Mesenchymal stem cell (in vitro differentiated cells and primary cell): ENCODE measurements around the gene ASF1A.

ENCODE experiments used
- DNase-seq: peaks from one replicate; pipeline ENCODE4 v3.0.0-alpha.2; 2013
- H2AFZ ChIP-seq: one replicate; pipeline ENCODE4 v1.6.1; 2013; ENCODE audit warnings: low read depth, mild to moderate bottlenecking, control low read depth, inconsistent platforms, low read length, moderate library complexity
- H2AK5ac ChIP-seq: 2 replicates; pipeline ENCODE4 v1.6.1; 2013; ENCODE audit warnings: low read length, moderate library complexity, mild to moderate bottlenecking, inconsistent platforms; ENCODE audit not compliant: severe bottlenecking
- H2BK120ac ChIP-seq: one replicate; pipeline ENCODE4 v1.6.1; 2013; ENCODE audit warnings: low read depth, mild to moderate bottlenecking, inconsistent platforms, low read length, moderate library complexity
- H2BK12ac ChIP-seq, 2 experiments: one replicate each; pipeline ENCODE4 v1.6.1; 2013; ENCODE audit warnings: inconsistent platforms in 2 of 2, low read length in 2 of 2, mild to moderate bottlenecking in 2 of 2, moderate library complexity in 2 of 2, control low read depth in 1 of 2
- H2BK15ac ChIP-seq: one replicate; pipeline ENCODE4 v1.6.1; 2013; ENCODE audit warnings: mild to moderate bottlenecking, low read depth, inconsistent platforms; ENCODE audit not compliant: poor library complexity, severe bottlenecking
- H2BK5ac ChIP-seq: 2 replicates; pipeline ENCODE4 v1.6.1; 2013; ENCODE audit warnings: low read depth, mild to moderate bottlenecking, low read length, control low read depth, inconsistent platforms; ENCODE audit not compliant: poor library complexity, severe bottlenecking
- H3K14ac ChIP-seq, 2 experiments: one replicate each; pipeline ENCODE4 v1.6.1; 2013; ENCODE audit warnings: inconsistent platforms in 2 of 2, low read length in 2 of 2, control low read depth in 1 of 2, mild to moderate bottlenecking in 1 of 2, moderate library complexity in 1 of 2
- H3K18ac ChIP-seq, 2 experiments: one replicate each; pipeline ENCODE4 v1.6.1; 2013; ENCODE audit warnings: inconsistent platforms in 2 of 2, low read length in 2 of 2, control low read depth in 1 of 2, low read depth in 1 of 2, mild to moderate bottlenecking in 1 of 2
- H3K23ac ChIP-seq, 2 experiments: one replicate each; pipeline ENCODE4 v1.6.1; 2013; ENCODE audit warnings: inconsistent platforms in 2 of 2, low read length in 2 of 2, mild to moderate bottlenecking in 2 of 2, moderate library complexity in 2 of 2, control low read depth in 1 of 2
- H3K27ac ChIP-seq: 2 replicates; pipeline ENCODE4 v1.5.1; 2013; ENCODE audit warnings: mild to moderate bottlenecking, moderate library complexity, low read length, control low read depth, inconsistent platforms; ENCODE audit not compliant: poor library complexity, severe bottlenecking
- H3K27me3 ChIP-seq, 2 experiments: 2 replicates each; pipeline versions ENCODE4 v1.6.1 to v1.7.0; 2013; ENCODE audit warnings: low read length in 2 of 2, mild to moderate bottlenecking in 2 of 2, moderate library complexity in 2 of 2, control low read depth in 1 of 2, inconsistent platforms in 1 of 2; ENCODE audit not compliant: control insufficient read depth in 1 of 2, insufficient read depth in 1 of 2
- H3K36me3 ChIP-seq, 2 experiments: 2 replicates each; pipeline versions ENCODE4 v1.6.1 to v1.7.0; 2013; ENCODE audit warnings: low read length in 2 of 2, control low read depth in 1 of 2, inconsistent platforms in 1 of 2, low read depth in 1 of 2, mild to moderate bottlenecking in 1 of 2; ENCODE audit not compliant: insufficient read depth in 2 of 2, control insufficient read depth in 1 of 2
- H3K4ac ChIP-seq, 2 experiments: one replicate each; pipeline ENCODE4 v1.6.1; 2013; ENCODE audit warnings: inconsistent platforms in 2 of 2, low read length in 2 of 2, mild to moderate bottlenecking in 2 of 2, moderate library complexity in 2 of 2, control low read depth in 1 of 2, low read depth in 1 of 2
- H3K4me1 ChIP-seq: 2 replicates; pipeline ENCODE4 v1.6.1; 2013; ENCODE audit warnings: low read depth, low read length, control low read depth; ENCODE audit not compliant: control insufficient read depth, insufficient read depth
- H3K4me2 ChIP-seq: 2 replicates; pipeline ENCODE4 v1.6.1; 2013; ENCODE audit warnings: low read length, mild to moderate bottlenecking, inconsistent platforms; ENCODE audit not compliant: poor library complexity, severe bottlenecking
- H3K4me3 ChIP-seq, 2 experiments: 2 replicates each; pipeline versions ENCODE4 v1.5.1 to v1.7.0; 2013; ENCODE audit warnings: low read length in 2 of 2, mild to moderate bottlenecking in 2 of 2, control low read depth in 1 of 2, low read depth in 1 of 2; ENCODE audit not compliant: insufficient read depth in 1 of 2
- H3K79me1 ChIP-seq: replicated peaks from 2 replicates; pipeline ENCODE4 v1.6.1; 2013; ENCODE audit warnings: mild to moderate bottlenecking, control low read depth, low read length, inconsistent platforms; ENCODE audit not compliant: poor library complexity, severe bottlenecking
- H3K9ac ChIP-seq: 2 replicates; pipeline ENCODE4 v1.7.0; 2013; ENCODE audit warnings: mild to moderate bottlenecking, low read length, moderate library complexity
- H3K9me3 ChIP-seq: 2 replicates; pipeline ENCODE4 v1.7.0; 2013; ENCODE audit warnings: mild to moderate bottlenecking, low read length; ENCODE audit not compliant: control insufficient read depth
- H4K8ac ChIP-seq: one replicate; pipeline ENCODE4 v1.6.1; 2013; ENCODE audit warnings: inconsistent platforms, mild to moderate bottlenecking, low read length, moderate library complexity
- H4K91ac ChIP-seq: one replicate; pipeline ENCODE4 v1.6.1; 2013; ENCODE audit warnings: mild to moderate bottlenecking, low read length, inconsistent platforms
- WGBS: methylation state at CpG from one replicate; pipeline ENCODE4 v1.1.7; 2013; ENCODE audit warnings: mixed read lengths; 5-methylcytosine and 5-hydroxymethylcytosine counted together

The ASF1A gene

GRCh38 chr6:118872726-118873125 lies 21.2 kb upstream of the ASF1A start:
- Histone ChIP-seq H3K27me3 (no peaks in the 10 kb centered on the region), H2BK5ac (no peak overlapping the region), H4K91ac (no peak overlapping the region), H3K14ac (no peak overlapping the region), H3K18ac (no peak overlapping the region), H2BK120ac (no peak overlapping the region), H3K4me2 (no peak overlapping the region), H3K9me3 (no peaks in the 10 kb centered on the region), H2AK5ac (no peak overlapping the region), H4K8ac (no peak overlapping the region), H3K36me3 (no peaks in the 10 kb centered on the region), H3K27ac (no peak overlapping the region), H3K23ac (no peak overlapping the region), H3K79me1 (peaks cover 9% of the 10 kb centered on the region), H3K4me1 (peaks cover 3% of the 10 kb centered on the region), H2BK15ac (no peak overlapping the region), H3K4me3 (no peak overlapping the region), H3K9ac (no peak overlapping the region), H2BK12ac (no peak overlapping the region), H3K4ac (no peak overlapping the region), H2AFZ (no peak overlapping the region)
- no CpG with 5 or more reads among the region's 2 CpGs for WGBS
- DNase-seq, result no peak

GRCh38 chr6:118873239-118873638 lies 20.7 kb upstream of the ASF1A start:
- no peak overlapping the region for H4K8ac ChIP-seq
- no peak overlapping the region for H2BK12ac ChIP-seq
- no peaks in the 10 kb centered on the region for H3K27me3 ChIP-seq
- H3K9me3 ChIP-seq, result no peaks in the 10 kb centered on the region
- H3K4me1 ChIP-seq, result peaks cover 3% of the 10 kb centered on the region
- H2BK15ac ChIP-seq, result no peak overlapping the region
- H3K4me3 ChIP-seq, result no peak overlapping the region
- no peak overlapping the region for H3K4ac ChIP-seq
- no peak overlapping the region for H3K4me2 ChIP-seq
- no peak overlapping the region for H3K18ac ChIP-seq
- DNase-seq, result no peak
- H4K91ac ChIP-seq, result no peak overlapping the region
- no peak overlapping the region for H2AK5ac ChIP-seq
- H2BK120ac ChIP-seq, result no peak overlapping the region
- H3K36me3 ChIP-seq, result no peaks in the 10 kb centered on the region
- H2BK5ac ChIP-seq, result no peak overlapping the region
- H3K23ac ChIP-seq, result no peak overlapping the region
- no peak overlapping the region for H2AFZ ChIP-seq
- no peak overlapping the region for H3K9ac ChIP-seq
- no peak overlapping the region for H3K14ac ChIP-seq
- 100% methylated on average over 1 of the region's 2 CpGs for WGBS
- H3K27ac ChIP-seq, result no peak overlapping the region
- peaks cover 11% of the 10 kb centered on the region for H3K79me1 ChIP-seq

GRCh38 chr6:118875672-118876071 lies 18.3 kb upstream of the ASF1A start:
- Histone ChIP-seq H3K14ac (no peak overlapping the region), H2BK5ac (no peak overlapping the region), H2BK15ac (no peak overlapping the region), H2BK120ac (no peak overlapping the region), H4K8ac (no peak overlapping the region), H3K18ac (no peak overlapping the region), H3K9ac (no peak overlapping the region), H2AFZ (no peak overlapping the region), H3K79me1 (peaks cover 16% of the 10 kb centered on the region), H3K4me1 (peaks cover 3% of the 10 kb centered on the region), H2BK12ac (no peak overlapping the region), H3K4me3 (no peak overlapping the region), H3K9me3 (no peaks in the 10 kb centered on the region), H3K36me3 (no peaks in the 10 kb centered on the region), H3K4me2 (no peak overlapping the region), H3K27me3 (no peaks in the 10 kb centered on the region), H3K4ac (no peak overlapping the region), H2AK5ac (no peak overlapping the region), H3K23ac (no peak overlapping the region), H4K91ac (no peak overlapping the region), H3K27ac (no peak overlapping the region)
- WGBS, result no CpG with 5 or more reads among the region's 2 CpGs
- no peak for DNase-seq

- H2BK120ac ChIP-seq, result no peak overlapping the region
- no peaks in the 10 kb centered on the region for H3K27me3 ChIP-seq
- H2BK15ac ChIP-seq, result no peak overlapping the region
- no peak overlapping the region for H3K27ac ChIP-seq
- no peak overlapping the region for H3K18ac ChIP-seq
- no peak overlapping the region for H3K4ac ChIP-seq
- no peaks in the 10 kb centered on the region for H3K9me3 ChIP-seq
- no peak overlapping the region for H2AFZ ChIP-seq
- peaks cover 17% of the 10 kb centered on the region for H3K79me1 ChIP-seq
- H4K91ac ChIP-seq, result no peak overlapping the region
- no peak overlapping the region for H2BK5ac ChIP-seq
- peak; percentile 9 for DNase-seq
- H3K4me1 ChIP-seq, result peaks cover 3% of the 10 kb centered on the region
- no peak overlapping the region for H3K14ac ChIP-seq
- no peak overlapping the region for H3K4me3 ChIP-seq
- no peak overlapping the region for H3K23ac ChIP-seq
- no peak overlapping the region for H2BK12ac ChIP-seq
- H3K4me2 ChIP-seq, result no peak overlapping the region
- no peak overlapping the region for H2AK5ac ChIP-seq
- no peak overlapping the region for H3K9ac ChIP-seq
- 75% methylated on average over 1 of the region's 1 CpG for WGBS
- H4K8ac ChIP-seq, result no peak overlapping the region
- no peaks in the 10 kb centered on the region for H3K36me3 ChIP-seq
Measured at GRCh38 chr6:118876198-118876597, 17.8 kb upstream of the ASF1A start.
